HepG2 (cell line): ENCODE results near the gene SYNPO. TPM values are rescaled to one million over a fixed set of nuclear protein-coding genes. Genes with fewer than 3 reads are reported as not detected.

ENCODE experiments used
- ATAC-seq: fragments of 200-7000 bp; cut with Tn5 transposase; 3 replicates; pipeline ENCODE4 v1.9.1; 2020; ENCODE audit warnings: mild to moderate bottlenecking, moderate library complexity
- BruUV-seq: library from RNA; stranded (reverse); fragments of 400-500 nt; replicated peaks from 2 replicates; lab custom pipeline; 2021; lab: Mats Ljungman, UMichigan
- CTCF ChIA-PET: fragments of 300-600 bp; formaldehyde crosslinking; extraction: SDS; loops from one replicate; lab custom pipeline; 2021; ENCODE audit warnings: low total read pairs, inconsistent platforms, low intra/inter-chr PET ratio; lab: Yijun Ruan, JAX
- POLR2A ChIA-PET: fragments of 350-600 bp; sonication (Branson Sonifier 250); formaldehyde crosslinking; loops from one replicate; lab custom pipeline; 2020; ENCODE audit warnings: antibody characterized with exemption, inconsistent platforms; lab: Yijun Ruan, JAX
- DNase-seq: peaks from one replicate; pipeline ENCODE4 v3.0.0-alpha.2; 2015; ENCODE audit warnings: low spot score
- FAIRE-seq: peaks from 3 replicates; lab custom pipeline; 2011; peaks lifted over from hg19 to GRCh38; lab: Jason Lieb, UNC
- H2AFZ ChIP-seq: one replicate; pipeline ENCODE4 v1.6.1; 2011; ENCODE audit warnings: low read length, inconsistent platforms
- H3K27ac ChIP-seq: fragments of 300-600 bp; 3 replicates; pipeline ENCODE4 v1.8.0; 2011; ENCODE audit warnings: mixed run types, mild to moderate bottlenecking, mixed read lengths, low read length, inconsistent platforms; ENCODE audit not compliant: insufficient read depth; ENCODE audit errors: extremely low read length
- H3K27me3 ChIP-seq, 2 experiments: fragments of 200-600 bp in 1 of 2; 2 replicates in 1 of 2; 3 replicates in 1 of 2; pipeline versions ENCODE4 v1.6.0 to v1.8.0; 2011; ENCODE audit warnings: low read length in 2 of 2, mild to moderate bottlenecking in 2 of 2, moderate library complexity in 2 of 2, inconsistent platforms in 1 of 2; ENCODE audit not compliant: insufficient read depth in 2 of 2, control insufficient read depth in 1 of 2
- H3K36me3 ChIP-seq, 2 experiments: fragments of 200-600 bp in 1 of 2; replicated peaks in 1 of 2; 2 replicates in 1 of 2; 3 replicates in 1 of 2; pipeline versions ENCODE4 v1.5.1 to v1.8.0; 2011; ENCODE audit warnings: low read length in 2 of 2, inconsistent platforms in 1 of 2; ENCODE audit not compliant: insufficient read depth in 2 of 2, control insufficient read depth in 1 of 2
- H3K4me1 ChIP-seq: 2 replicates; pipeline ENCODE4 v1.5.1; 2012; ENCODE audit warnings: low read length, inconsistent platforms; ENCODE audit not compliant: insufficient read depth
- H3K4me2 ChIP-seq: 2 replicates; pipeline ENCODE4 v1.6.0; 2011; ENCODE audit warnings: low read depth, low read length, inconsistent platforms
- H3K4me3 ChIP-seq, 3 experiments: fragments of 200-600 bp in 1 of 3; sonication (generic), shearing (Covaris generic) in 1 of 3; replicated peaks in 1 of 3; 2 replicates each; pipeline ENCODE4 v1.5.1; 2011 to 2016; ENCODE audit warnings: low read length in 3 of 3, inconsistent platforms in 2 of 3, low read depth in 2 of 3, mild to moderate bottlenecking in 2 of 3, control low read depth in 1 of 3, mixed read lengths in 1 of 3; ENCODE audit not compliant: insufficient read depth in 1 of 3
- H3K79me2 ChIP-seq: one replicate; pipeline ENCODE4 v1.6.1; 2011; ENCODE audit warnings: low read length, inconsistent platforms; ENCODE audit not compliant: insufficient read depth
- H3K9ac ChIP-seq: 2 replicates; pipeline ENCODE4 v1.6.0; 2011; ENCODE audit warnings: mild to moderate bottlenecking, low read depth, low read length, inconsistent platforms; ENCODE audit not compliant: insufficient read depth
- H3K9me3 ChIP-seq: 2 replicates; pipeline ENCODE4 v1.5.1; 2012; ENCODE audit warnings: mild to moderate bottlenecking, low read length
- H4K20me1 ChIP-seq: 2 replicates; pipeline ENCODE4 v1.6.0; 2011; ENCODE audit warnings: inconsistent platforms, mild to moderate bottlenecking, low read length, moderate library complexity; ENCODE audit not compliant: insufficient read depth
- ISL2 ChIP-seq: sonication (generic); formaldehyde crosslinking; IDR thresholded peaks from 2 replicates; pipeline ENCODE4 v1.5.0; 2020; ENCODE audit warnings: missing genetic modification reagents
- ZNF431 ChIP-seq: sonication (generic); formaldehyde crosslinking; IDR thresholded peaks from 2 replicates; pipeline ENCODE4 v1.9.0; 2022; ENCODE audit warnings: missing genetic modification reagents, low read depth, mild to moderate bottlenecking, borderline replicate concordance
- ZNF530 ChIP-seq: sonication (generic); formaldehyde crosslinking; IDR thresholded peaks from 2 replicates; pipeline ENCODE4 v1.5.0; 2020; ENCODE audit warnings: low read depth, mild to moderate bottlenecking, missing genetic modification reagents
- ZNF629 ChIP-seq: sonication (generic); formaldehyde crosslinking; conservative IDR thresholded peaks from 2 replicates; pipeline ENCODE4 v1.5.0; 2020; ENCODE audit warnings: missing genetic modification reagents
- WGBS: methylation state at CpG from one replicate; pipeline ENCODE4 v1.1.6; 2017; ENCODE audit warnings: low lambda C conversion rate; 5-methylcytosine and 5-hydroxymethylcytosine counted together
- in situ Hi-C: cut with HindIII; loops from 2 replicates; pipeline ENCODE4 v1.10.0; 2017; ENCODE audit warnings: low pct_unique_long_range_greater_than_20kb; ENCODE audit not compliant: extremely low pct_ligation_motif_present
- intact Hi-C: fragments of 100-400 bp; cut with micrococcal nuclease; formaldehyde crosslinking; loops from one replicate; pipeline ENCODE4 v1.10.0; 2022; ENCODE audit not compliant: unreplicated experiment
- polyA plus RNA-seq, 8 experiments: library from polyadenylated mRNA; depleted of rRNA in 3 of 8; stranded (reverse) in 7 of 8; unstranded in 1 of 8; fragments of >200 nt; fragmentation: Illumina TruSeq in 4 of 8; extraction: Trizol in 4 of 8; gene quantifications; 2 replicates each; pipeline versions ENCODE4 v1.2.1 to v1.2.3, GENCODE V29; 2011 to 2016; ENCODE audit warnings: low read depth in 4 of 8, missing spikeins in 1 of 8, mixed read lengths in 1 of 8; ENCODE audit not compliant: insufficient read depth in 1 of 8
- total RNA-seq, 5 experiments: library from RNA; depleted of rRNA; stranded (reverse); fragments of >200 nt; fragmentation: Illumina TruSeq; extraction: Trizol; gene quantifications; 2 replicates each; pipeline ENCODE4 v1.2.3, GENCODE V29; 2016; ENCODE audit warnings: low read depth in 1 of 5
- TF ChIP-seq, protein P1 (sequence below): sonication (generic); formaldehyde crosslinking; IDR thresholded peaks from 2 replicates; pipeline ENCODE4 v1.5.0; 2020; ENCODE audit warnings: missing genetic modification reagents

Gene SYNPO
- total and polyA plus RNA-seq, 2 of the 13 experiments (the other 11 are each of a cell fraction or from before 2014, with no cell fraction given) = 0.09 to 0.30 TPM

- POLR2A ChIA-PET = interaction anchor here (0.5 kb wide), 1 partner anchor 116 kb away, joined by 3 read pairs; no protein-coding TSS in a partner anchor
- no peak for DNase-seq
- in situ Hi-C loops = loop anchor here (5.0 to 25.0 kb wide), 2 partner anchors 97 to 197 kb away; no protein-coding TSS in a partner anchor
- H3K9me3 ChIP-seq = no peaks in the 10 kb centered on the region
- H3K27ac ChIP-seq = no peak overlapping the region
- TF ChIP-seq ZNF530 (CRISPR knock-in tag) (no peak), ZNF629 (CRISPR knock-in tag) (peak; percentile 70), ISL2 (no peak), ZNF431 (no peak)
- TF ChIP-seq, protein P1, sequence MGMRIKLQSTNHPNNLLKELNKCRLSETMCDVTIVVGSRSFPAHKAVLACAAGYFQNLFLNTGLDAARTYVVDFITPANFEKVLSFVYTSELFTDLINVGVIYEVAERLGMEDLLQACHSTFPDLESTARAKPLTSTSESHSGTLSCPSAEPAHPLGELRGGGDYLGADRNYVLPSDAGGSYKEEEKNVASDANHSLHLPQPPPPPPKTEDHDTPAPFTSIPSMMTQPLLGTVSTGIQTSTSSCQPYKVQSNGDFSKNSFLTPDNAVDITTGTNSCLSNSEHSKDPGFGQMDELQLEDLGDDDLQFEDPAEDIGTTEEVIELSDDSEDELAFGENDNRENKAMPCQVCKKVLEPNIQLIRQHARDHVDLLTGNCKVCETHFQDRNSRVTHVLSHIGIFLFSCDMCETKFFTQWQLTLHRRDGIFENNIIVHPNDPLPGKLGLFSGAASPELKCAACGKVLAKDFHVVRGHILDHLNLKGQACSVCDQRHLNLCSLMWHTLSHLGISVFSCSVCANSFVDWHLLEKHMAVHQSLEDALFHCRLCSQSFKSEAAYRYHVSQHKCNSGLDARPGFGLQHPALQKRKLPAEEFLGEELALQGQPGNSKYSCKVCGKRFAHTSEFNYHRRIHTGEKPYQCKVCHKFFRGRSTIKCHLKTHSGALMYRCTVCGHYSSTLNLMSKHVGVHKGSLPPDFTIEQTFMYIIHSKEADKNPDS (CRISPR knock-in tag) = no peak
- no peak overlapping the region for H3K4me3 ChIP-seq
- H3K36me3 ChIP-seq = no peaks in the 10 kb centered on the region
- H3K79me2 ChIP-seq = no peaks in the 10 kb centered on the region
- no peak for ATAC-seq
- H3K4me1 ChIP-seq = peaks cover 18% of the 10 kb centered on the region
- H3K4me2 ChIP-seq = no peak overlapping the region
- no peak overlapping the region for H3K9ac ChIP-seq
- FAIRE-seq = no peak
- H4K20me1 ChIP-seq = no peaks in the 10 kb centered on the region
- intact Hi-C loops = loop anchor here (5.0 kb wide), 2 partner anchors 67 to 188 kb away; partner anchors contain the start of gene IRGM
- peaks cover 4 to 25% of the 10 kb centered on the region in 2 experiments; a peak in 3 of 5 replicates for H3K27me3 ChIP-seq
- no TSS peak for BruUV-seq
- H2AFZ ChIP-seq = no peak overlapping the region
- CTCF ChIA-PET = no interaction called here
- 4% methylated on average over 3 of the region's 11 CpGs for WGBS
Measured at GRCh38 chr5:150659360-150660107, 19.1 kb downstream of the SYNPO start.
